Measurements from ENCODE around the gene IRS2.

- TF ChIP-seq CTCF (conservative IDR thresholded peaks at IDR 0.05; ENCODE audit: low read depth in 2 of 2) (no peak), REST (IDR thresholded peaks at IDR 0.05; ENCODE audit: unreplicated experiment) (no peak), POLR2AphosphoS5 (IDR thresholded peaks at IDR 0.05; ENCODE audit: low read depth) (no peak), NANOG (IDR thresholded peaks at IDR 0.05; ENCODE audit: borderline replicate concordance) (no peak), EZH2 (IDR thresholded peaks at IDR 0.05; ENCODE audit: low read depth, unreplicated experiment) (no peak), ETS1 (IDR thresholded peaks at IDR 0.05) (no peak), EZH2phosphoT487 (IDR thresholded peaks at IDR 0.05; ENCODE audit: unreplicated experiment) (no peak)
Measured at GRCh38 chr13:109768616-109769015, 17.8 kb downstream of the IRS2 start.

All from GM23338 (cell line).